A549 treated with CpdA at 1 μM for 4 hours (cell line): ENCODE measurements around the gene TMED6. TPM values are rescaled to one million over a fixed set of nuclear protein-coding genes. Genes with fewer than 3 reads are reported as not detected.

ENCODE experiments used
- total RNA-seq: library from RNA; stranded (reverse); fragments of 200-300 nt; extraction: Qiagen RNA extraction; gene quantifications from 5 replicates; pipeline ENCODE4 v1.2.3, GENCODE V29; 2022; ENCODE audit warnings: low read depth

TMED6 gene
- 0.06 TPM in 1 of 5 replicates, not detected in the others for total RNA-seq

DNA sequence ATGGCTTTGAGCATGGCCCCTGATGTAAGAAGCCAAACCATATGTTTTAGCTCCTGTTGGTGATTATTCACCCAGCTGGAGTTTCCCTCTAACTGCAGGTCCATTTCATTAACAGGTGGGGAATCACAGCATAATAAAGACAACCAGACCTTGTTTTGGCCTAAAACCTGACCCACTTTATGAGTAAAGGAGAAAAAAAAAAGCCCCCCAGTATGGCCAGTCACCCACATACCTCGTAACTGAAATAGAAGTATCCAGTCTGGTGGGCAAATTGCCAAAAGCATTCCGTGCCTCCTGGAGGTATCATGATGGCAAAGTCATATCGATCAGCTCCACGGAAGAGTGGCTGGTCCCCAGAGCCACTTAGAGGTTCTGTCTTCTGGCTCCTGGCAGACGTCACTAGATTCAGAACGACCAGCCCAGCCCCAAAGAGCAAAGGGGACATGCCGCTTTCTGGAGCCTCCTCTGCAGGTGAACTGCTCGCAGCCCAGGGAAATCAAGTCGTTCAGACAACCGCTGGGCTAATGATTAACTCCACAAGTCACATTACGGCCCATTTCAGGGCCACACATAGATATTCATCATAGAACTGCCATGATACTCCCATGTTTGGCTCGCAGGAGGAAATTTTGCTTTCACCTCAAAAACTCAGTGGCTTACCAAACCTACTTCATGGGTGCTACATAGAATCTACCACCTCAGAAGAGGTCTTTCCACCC, at the start of gene TMED6:
TMED6 (minus strand) TSS at position 478 of the 719 bp plus-strand sequence; CDS start at position 445, 33 bp downstream.

DNA sequence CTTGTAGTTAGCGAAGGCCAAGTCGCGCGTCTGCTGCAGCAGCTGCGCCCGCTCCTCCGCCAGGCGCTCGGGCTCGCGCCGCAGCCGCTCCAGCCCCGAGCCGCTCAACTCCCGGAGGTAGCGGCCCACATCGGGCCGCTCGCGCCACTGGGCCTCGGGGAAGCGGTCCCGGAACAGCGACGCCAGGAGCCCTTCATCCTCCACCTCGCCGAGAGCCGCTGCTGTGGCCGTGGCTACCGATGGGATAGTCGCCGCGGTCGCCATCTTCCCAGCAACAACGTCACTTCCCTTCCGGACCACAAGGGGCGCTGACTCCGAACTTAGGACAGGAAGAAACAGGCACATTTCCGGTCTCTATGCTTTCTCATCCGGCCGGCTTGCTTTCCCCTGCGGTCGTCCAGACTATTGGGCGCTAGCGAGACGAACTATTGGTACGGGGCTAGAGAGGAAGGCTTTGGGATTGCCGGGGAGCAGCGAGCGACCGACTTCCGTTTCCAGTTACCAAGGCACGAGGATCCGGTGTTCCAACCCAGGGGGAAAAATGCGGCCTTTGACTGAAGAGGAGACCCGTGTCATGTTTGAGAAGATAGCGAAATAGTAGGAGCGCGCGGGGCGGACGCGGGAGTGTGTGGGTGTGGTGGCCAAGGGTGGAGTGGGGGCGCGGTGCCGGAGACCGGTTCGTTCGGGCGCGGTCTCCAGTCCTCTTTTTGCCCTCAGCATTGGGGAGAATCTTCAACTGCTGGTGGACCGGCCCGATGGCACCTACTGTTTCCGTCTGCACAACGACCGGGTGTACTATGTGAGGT, 12.1 kb downstream of the TMED6 start, which contains the start of the genes COG8 and NIP7:
COG8 (minus strand) TSS at position 276 of the 806 bp plus-strand sequence; CDS start at position 264, 12 bp downstream.
NIP7 (plus strand) TSS at position 484 of the 806 bp plus-strand sequence; CDS start at position 542, 58 bp downstream.

DNA sequence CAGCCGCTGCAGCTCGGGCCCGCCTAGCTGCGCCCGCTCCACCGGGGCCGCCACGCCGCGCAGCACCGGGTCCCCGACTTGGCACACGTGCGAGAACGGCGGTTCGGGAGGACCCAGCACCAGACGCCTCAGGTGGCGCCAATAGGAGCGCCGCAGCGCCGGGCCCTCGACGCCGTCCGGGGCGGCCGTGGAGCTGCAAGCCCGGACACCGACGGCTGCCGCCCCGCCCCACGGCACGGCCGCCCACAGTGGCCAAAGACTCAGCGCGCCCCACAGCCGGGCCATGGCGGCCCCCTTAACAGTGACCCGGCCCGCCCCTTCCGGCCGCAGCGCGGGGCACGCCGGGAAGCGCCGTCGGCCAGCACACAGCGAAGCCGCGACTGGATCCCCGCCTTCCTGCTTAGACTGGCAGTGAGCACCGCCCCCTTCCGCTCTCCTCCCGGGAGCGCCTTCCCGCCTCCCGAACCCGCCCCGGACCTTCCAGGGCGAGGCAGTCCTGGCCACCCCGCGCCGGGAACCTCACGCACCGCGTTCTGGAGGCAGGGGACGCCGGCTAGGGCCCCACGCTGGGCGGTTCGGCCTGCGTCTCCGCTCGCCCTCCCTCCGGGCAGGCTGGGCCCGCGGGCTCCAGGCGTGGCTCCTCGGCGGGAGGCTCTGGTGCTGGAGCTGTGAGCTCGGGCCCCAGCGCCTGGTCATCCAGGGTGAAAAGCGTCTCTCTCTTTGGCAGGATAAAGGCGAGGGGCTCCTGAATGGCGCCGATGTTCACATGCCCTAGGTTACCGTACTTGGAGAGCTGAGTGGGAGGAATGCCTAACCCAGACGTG, 21.1 kb downstream of the TMED6 start, which contains the start of gene PDF:
PDF (minus strand) TSS at position 303 of the 824 bp plus-strand sequence; CDS start at position 285, 18 bp downstream.

DNA sequence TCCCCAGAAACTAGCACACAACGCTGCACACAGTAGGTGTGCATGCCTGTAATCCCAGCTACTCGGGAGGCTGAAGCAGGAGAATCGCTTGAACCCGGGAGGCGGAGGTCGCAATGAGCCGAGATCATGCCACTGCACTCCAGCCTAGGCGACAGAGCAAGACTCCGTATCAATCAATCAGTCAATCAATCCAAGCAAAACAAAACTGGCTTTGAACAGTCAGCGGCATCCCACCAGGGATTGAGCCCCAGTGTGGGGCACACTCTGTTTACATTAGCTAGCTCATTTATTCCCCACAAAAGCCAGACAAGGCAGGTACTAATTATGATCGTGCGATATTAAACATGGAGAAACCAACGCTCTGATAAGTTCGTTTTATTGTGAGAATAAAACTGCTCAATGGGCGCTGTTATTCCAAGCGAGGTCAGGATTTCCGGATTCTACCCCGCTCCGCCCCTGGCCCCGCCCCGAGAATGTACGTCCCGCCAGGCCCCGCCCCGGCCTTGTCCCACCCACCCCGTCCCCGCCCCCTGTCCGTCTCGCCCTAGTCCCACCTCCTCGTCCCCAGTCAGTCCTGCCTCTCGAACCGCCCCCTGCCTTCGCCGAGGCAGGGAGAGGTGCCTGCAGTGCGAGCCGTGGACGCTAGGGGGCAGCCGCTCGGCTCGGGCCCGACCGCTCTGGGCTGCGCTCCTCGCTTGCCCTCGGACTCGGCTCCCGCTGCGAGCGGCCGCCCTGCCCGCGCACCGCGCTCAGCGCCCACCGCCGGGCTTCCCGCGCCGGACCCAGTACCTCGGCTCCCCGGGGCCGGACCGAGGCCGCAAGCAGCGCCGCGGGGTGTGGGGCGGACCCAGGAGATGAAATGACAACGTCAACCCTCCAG, 40.7 kb downstream of the TMED6 start, which contains the start of gene VPS4A:
VPS4A (plus strand) TSS at position 698 of the 880 bp plus-strand sequence; CDS start at position 860, 162 bp downstream.

Other genes with a start within 250 kb of the TMED6 start
- 31.6 to 47.6 TPM (median 42.9 TPM) in 5 replicates for gene HAS3, start 246.1 kb downstream of the TMED6 start, total RNA-seq
- gene CHTF8, start 219.2 kb downstream of the TMED6 start, total RNA-seq, result 102 to 135 TPM (median 133 TPM) in 5 replicates
- gene UTP4, start 219.1 kb downstream of the TMED6 start, total RNA-seq, result 84.6 to 91.9 TPM (median 87.8 TPM) in 5 replicates
- 5.4 to 7.2 TPM (median 6.7 TPM) in 5 replicates for gene SNTB2, start 164.6 kb downstream of the TMED6 start, total RNA-seq
- 29.2 to 32.6 TPM (median 31.2 TPM) in 5 replicates for gene VPS4A, start 40.4 kb downstream of the TMED6 start, total RNA-seq
- gene PDF, start 21.2 kb downstream of the TMED6 start, total RNA-seq, result 23.3 to 46.3 TPM (median 37.0 TPM) in 5 replicates
- gene COG8, start 12.2 kb downstream of the TMED6 start, total RNA-seq, result 18.9 to 29.2 TPM (median 27.2 TPM) in 5 replicates
- 52.1 to 79.4 TPM (median 55.4 TPM) in 5 replicates for gene NIP7, start 12.0 kb downstream of the TMED6 start, total RNA-seq
- 20.3 to 28.4 TPM (median 23.6 TPM) in 5 replicates for gene TERF2, start 34.2 kb upstream of the TMED6 start, total RNA-seq
- 197 to 229 TPM (median 216 TPM) in 5 replicates for gene CYB5B, start 72.8 kb upstream of the TMED6 start, total RNA-seq
- gene NFAT5, start 214.2 kb upstream of the TMED6 start, total RNA-seq, result 5.1 to 8.5 TPM (median 7.8 TPM) in 5 replicates